ENCODE data around the gene ZNF214. TPM values are rescaled to one million over a fixed set of nuclear protein-coding genes. Genes with fewer than 3 reads are reported as not detected.
"Not testable (repeated sequence)": the region's sequence is repeated elsewhere in the genome, so short reads cannot be mapped to it uniquely, and the experiment has no call there.

Gene ZNF214
- total RNA-seq, 1 donor from 2014 or later: 2.6 TPM

- no peaks in the 10 kb centered on the region for H3K27me3 ChIP-seq (ENCODE audit: control insufficient read depth, insufficient read depth, low read length)
- TF ChIP-seq CTCF (IDR thresholded peaks at IDR 0.05; ENCODE audit: insufficient read depth, low read length, severe bottlenecking): no peak
- FAIRE-seq: no peak
- no peaks in the 10 kb centered on the region for H3K36me3 ChIP-seq (ENCODE audit: control insufficient read depth, insufficient read depth, low read length)
- no peak overlapping the region for H3K4me3 ChIP-seq (ENCODE audit: low read depth, low read length)
- no peak for DNase-seq (ENCODE audit: low read depth)
Observed at GRCh38 chr11:6986487-6986886, 33.7 kb downstream of the ZNF214 start.

GRCh38 chr11:6979365-6979764 lies 40.8 kb downstream of the ZNF214 start:
- no peaks in the 10 kb centered on the region for H3K27me3 ChIP-seq (ENCODE audit: control insufficient read depth, insufficient read depth, low read length)
- no peak overlapping the region for H3K4me3 ChIP-seq (ENCODE audit: low read depth, low read length)
- TF ChIP-seq CTCF (IDR thresholded peaks at IDR 0.05; ENCODE audit: insufficient read depth, low read length, severe bottlenecking): no peak
- FAIRE-seq: no peak
- H3K36me3 ChIP-seq (ENCODE audit: control insufficient read depth, insufficient read depth, low read length): no peaks in the 10 kb centered on the region
- DNase-seq (ENCODE audit: low read depth): peak; percentile 66

- H3K36me3 ChIP-seq (ENCODE audit: control insufficient read depth, insufficient read depth, low read length); FAIRE-seq; DNase-seq (ENCODE audit: low read depth); H3K4me3 ChIP-seq (ENCODE audit: low read depth, low read length); H3K27me3 ChIP-seq (ENCODE audit: control insufficient read depth, insufficient read depth, low read length): not testable (repeated sequence)
Observed at GRCh38 chr11:6969854-6970253, 50.3 kb downstream of the ZNF214 start.

DNA sequence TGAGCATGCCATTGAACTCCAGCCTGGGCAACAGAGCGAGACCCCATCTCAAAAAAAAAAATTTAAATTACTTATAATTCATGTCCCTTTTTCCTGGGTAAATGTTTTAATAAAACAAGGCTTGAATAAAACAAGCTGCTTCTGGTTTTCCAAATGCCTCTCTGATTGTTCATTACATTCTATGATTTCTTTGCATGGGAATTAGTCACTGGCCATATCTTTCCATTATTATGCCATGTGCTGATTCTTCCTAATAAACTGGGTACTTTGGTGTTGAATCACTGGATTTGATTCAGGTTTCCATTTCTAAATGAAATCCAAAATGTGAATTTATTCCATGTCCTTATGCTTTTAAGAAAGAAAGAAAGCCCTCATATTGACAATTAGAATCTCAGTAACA lies 51.3 kb downstream of the ZNF214 start:
- DNase-seq (ENCODE audit: low read depth): peak; percentile 73
- FAIRE-seq: no peak
- Histone ChIP-seq H3K27me3 (ENCODE audit: control insufficient read depth, insufficient read depth, low read length) (no peaks in the 10 kb centered on the region), H3K4me3 (ENCODE audit: low read depth, low read length) (no peak overlapping the region), H3K36me3 (ENCODE audit: control insufficient read depth, insufficient read depth, low read length) (no peaks in the 10 kb centered on the region)
- no peak for TF ChIP-seq CTCF (IDR thresholded peaks at IDR 0.05; ENCODE audit: insufficient read depth, low read length, severe bottlenecking)

DNA sequence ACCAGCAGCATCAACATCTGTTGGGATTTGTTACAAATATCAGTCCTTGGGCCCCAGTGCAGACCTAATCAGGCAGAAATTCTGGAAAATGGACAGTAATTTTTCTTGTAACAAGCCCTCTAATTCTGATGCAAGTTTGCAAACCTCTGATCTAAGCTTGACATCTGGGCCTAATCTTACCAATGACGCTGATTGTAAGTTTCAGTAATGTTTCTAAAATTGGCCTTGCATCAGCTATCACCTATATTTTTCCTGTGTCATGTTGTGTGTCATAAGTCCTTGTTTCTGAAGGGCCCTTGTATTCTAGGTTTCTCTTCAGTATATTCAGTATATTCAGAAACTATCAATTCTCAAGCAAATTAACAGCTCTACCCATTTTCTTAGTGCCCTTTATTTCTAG lies 57.5 kb downstream of the ZNF214 start:
- TF ChIP-seq CTCF (IDR thresholded peaks at IDR 0.05; ENCODE audit: insufficient read depth, low read length, severe bottlenecking): no peak
- Histone ChIP-seq H3K4me3 (ENCODE audit: low read depth, low read length) (no peak overlapping the region), H3K27me3 (ENCODE audit: control insufficient read depth, insufficient read depth, low read length) (no peaks in the 10 kb centered on the region), H3K36me3 (ENCODE audit: control insufficient read depth, insufficient read depth, low read length) (no peaks in the 10 kb centered on the region)
- DNase-seq (ENCODE audit: low read depth) (no peak), FAIRE-seq (no peak)

GRCh38 chr11:6962141-6962540 lies 58.0 kb downstream of the ZNF214 start:
- Histone ChIP-seq H3K4me3 (ENCODE audit: low read depth, low read length) (no peak overlapping the region), H3K27me3 (ENCODE audit: control insufficient read depth, insufficient read depth, low read length) (no peaks in the 10 kb centered on the region), H3K36me3 (ENCODE audit: control insufficient read depth, insufficient read depth, low read length) (no peaks in the 10 kb centered on the region)
- DNase-seq (ENCODE audit: low read depth) (no peak), FAIRE-seq (no peak)
- TF ChIP-seq CTCF (IDR thresholded peaks at IDR 0.05; ENCODE audit: insufficient read depth, low read length, severe bottlenecking): no peak

DNA sequence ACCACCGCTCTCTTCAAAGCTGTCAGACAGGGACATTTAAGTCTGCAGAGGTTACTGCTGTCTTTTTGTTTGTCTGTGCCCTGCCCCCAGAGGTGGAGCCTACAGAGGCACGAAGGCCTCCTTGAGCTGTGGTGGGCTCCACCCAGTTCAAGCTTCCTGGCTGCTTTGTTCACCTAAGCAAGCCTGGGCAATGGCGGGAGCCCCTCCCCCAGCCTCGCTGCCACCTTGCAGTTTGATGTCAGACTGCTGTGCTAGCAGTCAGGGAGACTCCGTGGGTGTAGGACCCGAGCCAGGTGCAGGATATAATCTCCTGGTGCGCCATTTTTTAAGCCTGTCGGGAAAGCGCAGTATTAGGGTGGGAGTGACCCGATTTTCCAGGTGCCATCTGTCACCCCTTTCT lies 65.9 kb downstream of the ZNF214 start:
- not testable (repeated sequence) for H3K4me3 ChIP-seq (ENCODE audit: low read depth, low read length); H3K36me3 ChIP-seq (ENCODE audit: control insufficient read depth, insufficient read depth, low read length); DNase-seq (ENCODE audit: low read depth); FAIRE-seq; H3K27me3 ChIP-seq (ENCODE audit: control insufficient read depth, insufficient read depth, low read length)

Measured in bronchial epithelial cell (primary cell).